ENCODE measurements around the gene PGA3. TPM values are rescaled to one million over a fixed set of nuclear protein-coding genes. Genes with fewer than 3 reads are reported as not detected.

PGA3 gene
- total RNA-seq, 1 experiment from 2014 or later, result not detected

- H3K9ac ChIP-seq (ENCODE audit: low read length), result peak overlapping the region; percentile 77
- TF ChIP-seq SIN3A (IDR thresholded peaks at IDR 0.05; ENCODE audit: low read depth) (0 out of 2 replicates have a peak, but pooled peaks have one; percentile 16), CBX3 (IDR thresholded peaks at IDR 0.05; ENCODE audit: low read depth) (0 out of 2 replicates have a peak, but pooled peaks have one; percentile 50), ZBTB33 (IDR thresholded peaks at IDR 0.05; ENCODE audit: extremely low read depth, insufficient replicate concordance, low read length) (no peak), ZNF274 (IDR thresholded peaks at IDR 0.05; ENCODE audit: low read depth, low read length) (no peak), ZFX (IDR thresholded peaks at IDR 0.05) (no peak), EZH2 (IDR thresholded peaks at IDR 0.05) (no peak), FOSL1 (IDR thresholded peaks at IDR 0.05; ENCODE audit: low read depth) (peak; percentile 20; the same call in 1 of the 2 replicates), SP1 (IDR thresholded peaks at IDR 0.05; ENCODE audit: low read depth) (peak; percentile 76), ELF1 (IDR thresholded peaks at IDR 0.05; ENCODE audit: borderline replicate concordance, low read depth) (no peak; the same call in 1 of the 2 replicates), SRF (IDR thresholded peaks at IDR 0.05; ENCODE audit: low read depth) (peak; percentile 63; the same call in 1 of the 2 replicates), JUND (IDR thresholded peaks at IDR 0.05) (peak; percentile 29; the same call in 1 of the 2 replicates), POLR2AphosphoS5 (IDR thresholded peaks at IDR 0.05; ENCODE audit: low read depth, low read length) (peak; percentile 21; the same call in 1 of the 2 replicates), REST (IDR thresholded peaks at IDR 0.05; ENCODE audit: low read depth) (no peak), MAX (IDR thresholded peaks at IDR 0.05) (peak; percentile 38; the same call in 1 of the 2 replicates)
- DNase-seq (ENCODE audit: low read depth, low spot score) (peak; percentile 82), ATAC-seq (peak; percentile 32)
- H3K27ac ChIP-seq (ENCODE audit: low read depth, low read length), result peak overlapping the region; percentile 97
- peaks cover 33% of the 10 kb centered on the region for H3K79me2 ChIP-seq (ENCODE audit: insufficient read depth, low read length)
- peaks cover 0 to 7% of the 10 kb centered on the region in 2 experiments; a peak in 2 of 4 replicates for H3K36me3 ChIP-seq (ENCODE audit: control insufficient read depth in 1 of 2, insufficient read depth in 2 of 2, low read length in 2 of 2)
- H3K9me2 ChIP-seq (ENCODE audit: insufficient read depth), result no peaks in the 10 kb centered on the region
- H3K27me3 ChIP-seq (ENCODE audit: insufficient read depth, low read length), result no peaks in the 10 kb centered on the region
- H3K9me3 ChIP-seq (ENCODE audit: control insufficient read depth in 1 of 2, insufficient read depth in 1 of 2, low read depth in 1 of 2, low read length in 2 of 2), result no peaks in the 10 kb centered on the region
- peak overlapping the region; percentile 89 for H3K4me2 ChIP-seq (ENCODE audit: low read length)
- peak overlapping the region; percentile 74 to 89 for H3K4me3 ChIP-seq (replicated peaks in 1 of 2; ENCODE audit: low read depth in 1 of 2, low read length in 2 of 2)
- POLR2A ChIA-PET, result interaction anchor here (1.0 to 1.1 kb wide), 2 partner anchors 8 to 9 kb away, joined by 3 read pairs; no protein-coding TSS in a partner anchor
- intact Hi-C loops (cut with micrococcal nuclease), result no loop called here
- RAD21 ChIA-PET (ENCODE audit: low non-redundant PET in 1 of 2, low total read pairs in 2 of 2, uncharacterized antibody in 2 of 2, unreplicated experiment in 2 of 2), result no interaction called here
- H2AFZ ChIP-seq (ENCODE audit: low read depth, low read length, poor library complexity, severe bottlenecking), result peak overlapping the region; percentile 18
- BruUV-seq (replicated peaks), result TSS peak; percentile 93
- CTCF ChIA-PET, result no interaction called here
- H4K20me1 ChIP-seq (ENCODE audit: insufficient read depth), result no peaks in the 10 kb centered on the region
- H3K4me1 ChIP-seq (ENCODE audit: control insufficient read depth in 1 of 2, insufficient read depth in 2 of 2, low read length in 2 of 2), result peaks cover 19 to 35% of the 10 kb centered on the region in 2 experiments; a peak in 3 of 4 replicates
These were observed 41.0 kb upstream of the PGA3 start for GRCh38 chr11:61162092-61162941.
